Stomach (tissue), 4 donors: Measurements from ENCODE around the gene SYS1.

ENCODE experiments used
- CTCF ChIP-seq, 7 experiments: fragments of 450-650 bp in 4 of 7; fragments of 200-600 bp in 3 of 7; sonication (generic) in 3 of 7; IDR thresholded peaks; one replicate each; pipeline ENCODE4 v1.5.1; 2016 to 2019; ENCODE audit warnings: antibody characterized with exemption in 7 of 7, control low read depth in 2 of 7, mild to moderate bottlenecking in 1 of 7
- EP300 ChIP-seq: sonication (generic); formaldehyde crosslinking; IDR thresholded peaks from one replicate; pipeline ENCODE4 v1.6.1; 2017; ENCODE audit warnings: antibody characterized with exemption
- POLR2A ChIP-seq, 4 donors: fragments of 450-650 bp; IDR thresholded peaks; one replicate each; pipeline ENCODE4 v1.6.1; 2016; ENCODE audit warnings: antibody characterized with exemption in 4 of 4, control low read depth in 2 of 4, mild to moderate bottlenecking in 1 of 4, moderate library complexity in 1 of 4
- POLR2AphosphoS5 ChIP-seq, 3 donors: sonication (generic); formaldehyde crosslinking; IDR thresholded peaks; one replicate each; pipeline ENCODE4 v1.6.1; 2016; ENCODE audit warnings: antibody characterized with exemption in 3 of 3

GRCh38 chr20:45347297-45347935 is 15.5 kb upstream of the SYS1 start:
- TF ChIP-seq POLR2A (IDR thresholded peaks at IDR 0.05) (no peak), POLR2AphosphoS5 (IDR thresholded peaks at IDR 0.05) (no peak), CTCF (IDR thresholded peaks at IDR 0.05) (no peak), EP300 (no peak)
